ENCODE data around the gene DUT.

Gene DUT

DNA sequence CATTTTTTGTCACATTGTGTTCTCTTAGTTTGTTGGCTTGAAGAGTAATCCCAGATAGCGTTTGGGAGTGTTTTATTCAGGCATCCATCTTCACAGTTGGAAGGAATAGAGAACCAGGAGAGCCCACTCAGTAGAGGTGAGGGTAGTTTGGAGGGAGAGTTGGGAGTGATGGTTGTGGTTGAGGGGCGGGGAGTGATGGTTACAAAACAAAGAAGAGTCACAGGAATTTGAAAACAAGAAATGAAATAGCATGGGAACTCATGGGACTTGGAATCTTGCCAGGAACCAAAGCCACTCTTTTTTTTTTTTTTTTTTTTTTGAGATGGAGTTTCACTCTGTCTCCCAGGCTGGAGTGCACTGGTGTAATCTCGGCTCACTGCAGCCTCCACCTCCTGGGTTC is 36.3 kb downstream of the DUT start:
- no peak overlapping the region for H3K27ac ChIP-seq
- TF ChIP-seq ZFX (IDR thresholded peaks at IDR 0.05; ENCODE audit: borderline replicate concordance), result no peak
- TF ChIP-seq, protein P1, sequence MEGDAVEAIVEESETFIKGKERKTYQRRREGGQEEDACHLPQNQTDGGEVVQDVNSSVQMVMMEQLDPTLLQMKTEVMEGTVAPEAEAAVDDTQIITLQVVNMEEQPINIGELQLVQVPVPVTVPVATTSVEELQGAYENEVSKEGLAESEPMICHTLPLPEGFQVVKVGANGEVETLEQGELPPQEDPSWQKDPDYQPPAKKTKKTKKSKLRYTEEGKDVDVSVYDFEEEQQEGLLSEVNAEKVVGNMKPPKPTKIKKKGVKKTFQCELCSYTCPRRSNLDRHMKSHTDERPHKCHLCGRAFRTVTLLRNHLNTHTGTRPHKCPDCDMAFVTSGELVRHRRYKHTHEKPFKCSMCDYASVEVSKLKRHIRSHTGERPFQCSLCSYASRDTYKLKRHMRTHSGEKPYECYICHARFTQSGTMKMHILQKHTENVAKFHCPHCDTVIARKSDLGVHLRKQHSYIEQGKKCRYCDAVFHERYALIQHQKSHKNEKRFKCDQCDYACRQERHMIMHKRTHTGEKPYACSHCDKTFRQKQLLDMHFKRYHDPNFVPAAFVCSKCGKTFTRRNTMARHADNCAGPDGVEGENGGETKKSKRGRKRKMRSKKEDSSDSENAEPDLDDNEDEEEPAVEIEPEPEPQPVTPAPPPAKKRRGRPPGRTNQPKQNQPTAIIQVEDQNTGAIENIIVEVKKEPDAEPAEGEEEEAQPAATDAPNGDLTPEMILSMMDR (IDR thresholded peaks at IDR 0.05), result no peak

GRCh38 chr15:48370460-48370859 is 39.2 kb downstream of the DUT start:
- no peak overlapping the region for H3K27ac ChIP-seq
- TF ChIP-seq ZFX (IDR thresholded peaks at IDR 0.05; ENCODE audit: borderline replicate concordance), result no peak
- TF ChIP-seq, protein P1 (IDR thresholded peaks at IDR 0.05), result no peak

DNA sequence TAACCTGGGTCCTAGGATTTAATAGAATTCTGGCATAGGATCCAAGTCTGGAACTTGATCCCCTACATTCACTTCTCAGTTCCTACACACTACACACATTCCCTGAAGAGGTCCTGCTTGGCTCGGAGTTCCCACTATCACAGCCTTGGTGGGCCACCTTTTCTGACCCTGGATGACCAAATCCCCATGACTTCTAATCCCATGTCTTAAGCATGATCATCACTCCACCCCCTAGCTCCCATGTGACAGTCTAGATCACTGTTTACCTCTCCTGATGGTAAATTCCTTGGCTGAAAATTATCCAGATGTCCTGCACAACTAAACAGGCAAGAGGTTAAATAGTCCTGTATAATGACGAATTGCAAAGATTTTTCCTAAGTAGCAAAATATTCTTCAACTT is 40.3 kb downstream of the DUT start:
- no peak overlapping the region for H3K27ac ChIP-seq
- TF ChIP-seq, protein P1 (IDR thresholded peaks at IDR 0.05), result no peak
- TF ChIP-seq ZFX (IDR thresholded peaks at IDR 0.05; ENCODE audit: borderline replicate concordance), result no peak

DNA sequence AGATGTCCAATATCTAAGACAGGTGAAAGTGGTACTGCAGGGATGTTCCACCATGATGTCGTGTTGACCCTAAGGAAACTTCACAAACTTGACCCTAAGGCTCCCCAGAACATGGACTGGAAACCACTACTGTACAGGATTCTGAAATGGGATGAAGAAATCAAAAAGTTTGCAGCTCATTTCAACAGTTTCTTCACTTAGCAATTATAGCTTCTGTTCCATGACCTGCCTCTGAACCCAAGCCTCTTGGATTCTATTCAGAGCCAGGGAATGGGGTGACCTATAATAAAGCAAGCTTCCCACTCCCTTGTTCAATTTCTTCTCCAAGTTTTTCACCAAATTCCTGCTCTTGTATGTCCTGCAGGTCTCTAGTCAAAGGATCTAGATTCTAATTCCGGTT is 40.7 kb downstream of the DUT start:
- no peak overlapping the region for H3K27ac ChIP-seq
- TF ChIP-seq, protein P1 (IDR thresholded peaks at IDR 0.05), result no peak
- no peak for TF ChIP-seq ZFX (IDR thresholded peaks at IDR 0.05; ENCODE audit: borderline replicate concordance)

DNA sequence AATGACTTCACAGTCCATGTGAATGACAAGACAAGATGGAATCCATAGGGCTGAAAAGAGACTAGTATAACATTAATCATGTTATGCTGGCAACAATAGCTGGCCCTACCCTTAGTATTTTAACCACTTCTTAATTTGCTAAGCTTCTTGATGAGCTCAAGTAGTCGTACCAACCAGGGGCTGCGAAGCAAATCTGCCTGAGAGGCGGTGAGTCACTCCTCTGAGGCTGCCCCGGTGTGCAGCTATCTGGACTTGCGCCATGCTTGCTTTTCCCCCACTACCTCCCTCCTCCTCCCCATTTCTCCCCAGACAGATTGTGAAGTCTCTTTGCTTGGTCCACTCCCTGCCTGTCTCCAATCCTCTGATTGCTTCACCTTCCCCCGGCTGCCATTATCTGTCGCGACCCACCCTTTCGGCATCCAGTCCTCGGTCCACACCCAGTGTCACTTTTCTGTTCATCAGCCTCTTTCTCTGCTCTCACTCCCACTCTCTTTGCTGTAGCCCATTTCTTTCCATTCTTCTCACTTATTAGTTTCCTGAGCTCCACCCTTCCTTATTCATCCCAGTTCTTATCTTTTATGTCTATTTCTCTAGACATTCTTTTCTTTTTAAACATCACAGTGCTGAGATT is 42.7 kb downstream of the DUT start:
- no peak overlapping the region for H3K27ac ChIP-seq

GRCh38 chr15:48374472-48374871 is 43.2 kb downstream of the DUT start:
- no peak for TF ChIP-seq ZFX (IDR thresholded peaks at IDR 0.05; ENCODE audit: borderline replicate concordance)
- TF ChIP-seq, protein P1 (IDR thresholded peaks at IDR 0.05), result no peak
- no peak overlapping the region for H3K27ac ChIP-seq

More for the DNA sequence above, 42.7 kb downstream of the DUT start:
- TF ChIP-seq ZFX (IDR thresholded peaks at IDR 0.05; ENCODE audit: borderline replicate concordance), result no peak
- TF ChIP-seq, protein P1 (IDR thresholded peaks at IDR 0.05), result no peak

DNA sequence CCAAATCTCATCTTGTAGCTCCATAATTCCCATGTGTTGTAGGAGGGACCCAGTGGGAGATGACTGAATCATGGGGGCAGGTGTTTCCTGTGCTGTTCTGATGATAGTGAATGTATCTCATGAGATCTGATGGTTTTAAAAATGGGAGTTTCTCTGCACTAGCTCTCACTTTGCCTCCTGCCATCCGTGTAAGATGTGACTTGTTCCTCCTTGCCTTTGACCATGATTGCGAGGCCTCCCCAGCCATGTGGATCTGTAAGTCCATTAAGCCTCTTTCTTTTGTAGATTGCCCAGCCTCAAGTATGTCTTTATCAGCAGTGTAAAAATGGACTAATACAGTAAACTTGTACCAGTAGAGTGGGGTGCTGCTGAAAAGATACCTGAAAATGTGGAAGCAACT is 44.5 kb downstream of the DUT start:
- TF ChIP-seq, protein P1 (IDR thresholded peaks at IDR 0.05), result no peak
- TF ChIP-seq ZFX (IDR thresholded peaks at IDR 0.05; ENCODE audit: borderline replicate concordance), result no peak

More for the DNA sequence above, 44.5 kb downstream of the DUT start:
- H3K27ac ChIP-seq, result no peak overlapping the region
